IPS DF 6.9 (cell line): ENCODE results near the gene CADM2.

ENCODE experiments used
- DNase-seq: peaks from one replicate; pipeline ENCODE4 v3.0.0-alpha.2; 2013; ENCODE audit warnings: low read depth, low spot score
- H3K27ac ChIP-seq: one replicate; pipeline ENCODE4 v1.5.1; 2013; ENCODE audit warnings: low read length, control low read depth
- H3K27me3 ChIP-seq: 2 replicates; pipeline ENCODE4 v1.6.1; 2013; ENCODE audit warnings: mild to moderate bottlenecking, low read length; ENCODE audit not compliant: control insufficient read depth, insufficient read depth
- H3K36me3 ChIP-seq: 2 replicates; pipeline ENCODE4 v1.6.1; 2013; ENCODE audit warnings: low read length; ENCODE audit not compliant: control insufficient read depth, insufficient read depth
- H3K4me1 ChIP-seq: 2 replicates; pipeline ENCODE4 v1.6.1; 2013; ENCODE audit warnings: low read length; ENCODE audit not compliant: control insufficient read depth, insufficient read depth
- H3K4me3 ChIP-seq: 2 replicates; pipeline ENCODE4 v1.5.1; 2013; ENCODE audit warnings: mild to moderate bottlenecking, low read length
- H3K9me3 ChIP-seq: 2 replicates; pipeline ENCODE4 v1.6.1; 2013; ENCODE audit warnings: low read length, inconsistent platforms; ENCODE audit not compliant: control insufficient read depth, insufficient read depth
- WGBS: extraction: QIAGEN DNeasy Blood & Tissue Kit; methylation state at CpG from one replicate; pipeline ENCODE4 v1.1.7; 2013; ENCODE audit warnings: mixed read lengths, missing lambda C conversion rate; ENCODE audit not compliant: insufficient read length, insufficient coverage; 5-methylcytosine and 5-hydroxymethylcytosine counted together

Gene CADM2

GRCh38 chr3:85355572-85355971 is 396.8 kb downstream of the CADM2 start:
- Histone ChIP-seq H3K4me3 (no peak overlapping the region), H3K9me3 (no peaks in the 10 kb centered on the region), H3K27ac (no peak overlapping the region), H3K27me3 (no peaks in the 10 kb centered on the region), H3K36me3 (no peaks in the 10 kb centered on the region), H3K4me1 (no peaks in the 10 kb centered on the region)
- no peak for DNase-seq
- no CpG with 5 or more reads among the region's 4 CpGs for WGBS

GRCh38 chr3:85360742-85361387 is 402.1 kb downstream of the CADM2 start:
- peak; percentile 45 for DNase-seq
- Histone ChIP-seq H3K27ac (no peak overlapping the region), H3K27me3 (no peaks in the 10 kb centered on the region), H3K4me1 (no peaks in the 10 kb centered on the region), H3K9me3 (no peaks in the 10 kb centered on the region), H3K36me3 (no peaks in the 10 kb centered on the region), H3K4me3 (no peak overlapping the region)
- no CpG with 5 or more reads among the region's 6 CpGs for WGBS

GRCh38 chr3:85364296-85364909 is 405.6 kb downstream of the CADM2 start:
- Histone ChIP-seq H3K4me3 (no peak overlapping the region), H3K36me3 (no peaks in the 10 kb centered on the region), H3K27ac (no peak overlapping the region), H3K27me3 (no peaks in the 10 kb centered on the region), H3K9me3 (no peaks in the 10 kb centered on the region), H3K4me1 (no peaks in the 10 kb centered on the region)
- no peak for DNase-seq
- no CpG with 5 or more reads among the region's 5 CpGs for WGBS

GRCh38 chr3:85370341-85370740 is 411.6 kb downstream of the CADM2 start:
- no peak overlapping the region for H3K4me3 ChIP-seq
- no peaks in the 10 kb centered on the region for H3K4me1 ChIP-seq
- no CpG with 5 or more reads among the region's 4 CpGs for WGBS

GRCh38 chr3:85376131-85376530 is 417.3 kb downstream of the CADM2 start:
- Histone ChIP-seq H3K36me3 (no peaks in the 10 kb centered on the region), H3K4me1 (no peaks in the 10 kb centered on the region), H3K27ac (no peak overlapping the region), H3K27me3 (no peaks in the 10 kb centered on the region), H3K4me3 (no peak overlapping the region), H3K9me3 (no peaks in the 10 kb centered on the region)
- no peak for DNase-seq

More at GRCh38 chr3:85370341-85370740, 411.6 kb downstream of the CADM2 start:
- H3K9me3 ChIP-seq, result no peaks in the 10 kb centered on the region
- no peaks in the 10 kb centered on the region for H3K36me3 ChIP-seq
- no peak overlapping the region for H3K27ac ChIP-seq
- no peaks in the 10 kb centered on the region for H3K27me3 ChIP-seq
- DNase-seq, result no peak

GRCh38 chr3:85377115-85377514 is 418.3 kb downstream of the CADM2 start:
- H3K27ac ChIP-seq, result no peak overlapping the region

GRCh38 chr3:85384372-85384771 is 425.6 kb downstream of the CADM2 start:
- Histone ChIP-seq H3K4me3 (no peak overlapping the region), H3K27ac (no peak overlapping the region), H3K27me3 (no peaks in the 10 kb centered on the region), H3K4me1 (no peaks in the 10 kb centered on the region), H3K36me3 (no peaks in the 10 kb centered on the region), H3K9me3 (no peaks in the 10 kb centered on the region)
- WGBS, result no CpG with 5 or more reads among the region's 13 CpGs
- DNase-seq, result no peak

More at GRCh38 chr3:85377115-85377514, 418.3 kb downstream of the CADM2 start:
- no peaks in the 10 kb centered on the region for H3K9me3 ChIP-seq
- no peak overlapping the region for H3K4me3 ChIP-seq
- H3K4me1 ChIP-seq, result no peaks in the 10 kb centered on the region
- no peaks in the 10 kb centered on the region for H3K27me3 ChIP-seq
- no peaks in the 10 kb centered on the region for H3K36me3 ChIP-seq
- no CpG with 5 or more reads among the region's 3 CpGs for WGBS
- DNase-seq, result no peak

- H3K4me1 ChIP-seq, result no peaks in the 10 kb centered on the region
- no peak overlapping the region for H3K27ac ChIP-seq
- no CpG with 5 or more reads among the region's 6 CpGs for WGBS
- no peak overlapping the region for H3K4me3 ChIP-seq
- DNase-seq, result no peak
- H3K27me3 ChIP-seq, result no peaks in the 10 kb centered on the region
- no peaks in the 10 kb centered on the region for H3K36me3 ChIP-seq
- no peaks in the 10 kb centered on the region for H3K9me3 ChIP-seq
Measured at GRCh38 chr3:85387913-85388505, 429.2 kb downstream of the CADM2 start.

- Histone ChIP-seq H3K9me3 (no peaks in the 10 kb centered on the region), H3K27ac (no peak overlapping the region), H3K4me1 (no peaks in the 10 kb centered on the region), H3K27me3 (no peaks in the 10 kb centered on the region), H3K36me3 (no peaks in the 10 kb centered on the region), H3K4me3 (no peak overlapping the region)
- no peak for DNase-seq
- no CpG with 5 or more reads among the region's 1 CpG for WGBS
Measured at GRCh38 chr3:85394424-85394823, 435.6 kb downstream of the CADM2 start.

GRCh38 chr3:85397434-85397833 is 438.6 kb downstream of the CADM2 start:
- WGBS, result no CpG with 5 or more reads among the region's 2 CpGs
- no peak overlapping the region for H3K4me3 ChIP-seq
- no peaks in the 10 kb centered on the region for H3K9me3 ChIP-seq
- H3K4me1 ChIP-seq, result no peaks in the 10 kb centered on the region
- no peaks in the 10 kb centered on the region for H3K27me3 ChIP-seq
- DNase-seq, result no peak
- no peaks in the 10 kb centered on the region for H3K36me3 ChIP-seq
- no peak overlapping the region for H3K27ac ChIP-seq

GRCh38 chr3:85426121-85426520 is 467.3 kb downstream of the CADM2 start:
- no peak for DNase-seq
- Histone ChIP-seq H3K27ac (no peak overlapping the region), H3K36me3 (no peaks in the 10 kb centered on the region), H3K27me3 (no peaks in the 10 kb centered on the region), H3K9me3 (no peaks in the 10 kb centered on the region), H3K4me3 (no peak overlapping the region), H3K4me1 (no peaks in the 10 kb centered on the region)
- WGBS, result no CpG with 5 or more reads among the region's 4 CpGs
